Fibroblast of skin of left quadriceps (primary cell): ENCODE data around the gene UPF2.
"Not testable (repeated sequence)": the region's sequence is repeated elsewhere in the genome, so short reads cannot be mapped to it uniquely, and the experiment has no call there.

Experiments
- DNase-seq, 2 experiments: peaks; one replicate each; pipeline ENCODE4 v3.0.0-alpha.2; 2013; ENCODE audit warnings: low read depth in 2 of 2

The UPF2 gene

DNA sequence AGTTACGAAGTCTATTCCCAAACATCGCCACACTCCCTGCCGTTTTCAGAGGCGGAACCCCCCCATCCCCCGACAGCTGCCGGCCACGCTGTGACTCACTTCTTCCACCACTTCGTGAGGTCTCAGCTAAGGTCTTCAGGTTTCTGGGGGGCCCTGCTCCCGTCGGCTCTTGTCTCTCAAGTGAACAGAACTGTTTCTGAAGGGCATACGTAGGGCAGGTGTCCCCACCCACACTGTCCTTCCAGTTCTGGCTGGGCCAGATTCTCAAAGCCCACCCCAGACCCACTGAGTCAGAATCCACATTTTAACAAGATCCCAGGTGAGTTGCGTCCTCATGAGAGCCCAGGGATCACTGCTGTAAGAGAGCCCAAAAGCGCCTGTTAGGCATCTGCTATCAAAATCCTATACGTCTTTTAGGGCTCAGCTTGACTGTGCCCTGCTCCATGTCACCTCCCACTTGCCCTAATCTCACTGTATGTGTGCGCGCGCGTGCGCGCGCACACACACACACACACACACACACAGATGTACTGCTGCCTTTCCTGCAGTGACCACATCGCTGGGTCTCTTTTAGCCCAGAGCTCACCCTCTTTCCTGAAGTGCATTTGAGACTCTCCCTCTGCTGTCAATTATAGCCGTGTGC lies 140.7 kb downstream of the UPF2 start:
- DNase-seq: no peak

DNA sequence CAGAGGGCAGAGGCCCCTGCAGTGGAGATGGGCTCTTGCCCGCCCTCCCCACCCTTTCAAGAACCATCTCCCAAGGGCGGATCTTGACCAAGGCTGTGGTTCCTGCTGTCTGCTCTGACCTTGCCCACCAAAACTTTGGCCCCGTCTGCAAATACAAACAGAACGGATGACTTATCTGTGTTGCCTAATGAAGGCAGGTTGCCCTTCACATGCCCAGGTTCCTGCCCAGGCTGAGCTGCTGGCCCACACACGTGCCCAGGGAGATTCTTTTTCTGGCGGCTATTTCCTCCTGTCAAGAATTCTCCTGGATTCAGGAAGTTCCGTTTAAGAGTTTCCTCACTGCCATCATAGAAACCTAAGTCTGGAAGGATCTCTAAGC lies 141.2 kb downstream of the UPF2 start:
- no peak for DNase-seq

DNA sequence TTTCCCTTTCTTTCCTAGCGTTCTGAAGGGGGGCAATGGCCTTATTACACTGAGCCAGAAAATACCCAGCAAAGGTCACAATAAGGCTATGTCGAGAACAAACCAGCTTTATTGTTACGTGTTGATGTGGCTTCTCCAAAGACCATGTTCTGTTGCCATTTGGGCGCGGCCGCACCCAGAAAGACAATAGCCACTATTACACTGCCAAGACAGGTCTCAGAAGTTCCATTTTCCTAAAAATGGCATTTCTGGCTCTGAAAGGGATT lies 141.6 kb downstream of the UPF2 start:
- DNase-seq: no peak

DNA sequence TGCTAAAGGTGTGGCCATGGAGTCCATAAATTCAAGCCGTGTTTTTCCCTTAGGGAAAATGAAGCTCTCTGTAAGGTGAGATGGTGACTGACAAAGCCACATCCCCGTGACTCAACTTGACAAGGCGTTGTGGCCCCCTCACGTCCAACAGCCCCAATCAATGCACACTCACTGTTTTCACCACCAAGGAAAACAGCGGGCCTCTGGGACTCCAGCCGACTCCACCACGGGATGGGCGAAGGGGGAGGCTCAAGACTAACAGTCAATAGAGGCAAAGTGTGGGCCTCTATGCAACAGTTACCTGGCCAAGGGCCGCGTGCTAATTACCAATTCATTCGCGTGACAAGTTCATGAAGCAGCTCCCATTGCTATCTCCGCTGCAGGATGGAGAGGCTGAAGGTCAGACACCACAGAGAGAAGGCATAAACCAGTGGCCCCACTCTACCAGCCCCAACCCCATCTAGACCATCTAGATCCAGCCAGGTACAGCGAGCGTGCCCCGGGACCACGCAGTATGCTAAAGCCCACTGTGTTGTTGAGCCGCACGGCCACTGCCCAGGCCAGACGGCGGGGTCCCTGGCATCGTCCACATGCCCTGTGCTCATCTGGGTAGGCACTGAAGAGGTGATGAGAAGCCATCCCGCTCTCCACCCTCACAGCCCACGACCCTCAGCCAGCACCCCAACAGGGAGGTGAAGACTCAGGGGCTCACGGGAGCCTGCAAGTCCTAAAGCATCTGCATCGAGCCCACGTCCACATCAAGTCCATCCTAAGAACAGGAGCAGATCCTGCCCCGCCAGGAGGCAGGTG lies 143.3 kb downstream of the UPF2 start:
- no peak for DNase-seq

GRCh38 chr10:11898372-11899066 lies 144.1 kb downstream of the UPF2 start:
- DNase-seq: no peak

- DNase-seq: no peak
Observed at GRCh38 chr10:11898033-11898371, 144.6 kb downstream of the UPF2 start.

DNA sequence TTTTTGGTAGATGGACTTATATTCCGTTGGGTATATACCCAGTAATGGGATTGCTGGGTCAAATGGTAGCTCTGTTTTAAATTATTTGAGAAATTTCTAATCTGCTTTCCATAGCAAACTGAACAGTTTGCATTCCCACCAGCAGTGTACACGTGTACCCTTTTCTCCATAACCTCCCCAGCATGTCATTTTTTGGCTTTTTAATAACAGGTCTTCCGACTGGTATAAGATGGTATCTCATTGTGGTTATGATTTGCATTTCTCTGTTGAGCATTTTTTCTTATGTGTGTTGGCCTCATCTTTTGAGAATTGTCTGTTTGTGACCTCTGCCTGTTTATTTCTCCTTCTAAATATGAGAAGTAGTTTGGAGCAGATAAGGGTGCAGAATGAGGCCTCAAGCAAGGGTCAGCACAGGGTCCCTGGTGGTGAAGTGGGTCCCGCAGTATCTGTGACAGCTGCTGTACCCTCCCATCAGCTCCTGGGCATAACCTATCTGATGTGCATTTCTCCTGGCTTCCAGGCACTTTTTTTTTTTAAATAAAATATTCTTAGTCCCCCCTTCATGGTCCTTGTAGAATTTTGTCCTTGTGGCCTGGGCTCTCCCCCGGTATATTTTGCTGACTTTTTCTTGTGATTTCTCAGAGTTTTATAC lies 145.9 kb downstream of the UPF2 start:
- DNase-seq: no peak

DNA sequence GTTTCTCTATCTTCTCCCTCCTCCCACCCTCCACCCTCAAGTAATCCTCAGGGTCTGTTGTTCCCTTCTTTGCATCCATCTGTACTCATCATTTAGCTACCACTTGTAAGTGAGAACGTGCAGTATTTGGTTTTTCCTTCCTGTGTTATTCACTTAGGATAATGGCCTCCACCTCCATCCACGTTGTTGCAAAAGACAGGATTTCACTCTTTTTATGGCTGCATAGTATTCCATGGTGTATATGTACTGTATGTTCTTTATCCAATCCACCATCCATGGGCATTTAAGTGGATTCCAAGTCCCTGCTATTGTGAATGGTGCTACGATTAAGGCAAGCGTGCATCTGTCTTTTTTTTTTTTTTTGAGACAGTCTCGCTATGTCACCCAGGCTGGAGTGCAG lies 147.0 kb downstream of the UPF2 start:
- no peak for DNase-seq

- no peak for DNase-seq
Observed at GRCh38 chr10:11895108-11895466, 147.5 kb downstream of the UPF2 start.

DNA sequence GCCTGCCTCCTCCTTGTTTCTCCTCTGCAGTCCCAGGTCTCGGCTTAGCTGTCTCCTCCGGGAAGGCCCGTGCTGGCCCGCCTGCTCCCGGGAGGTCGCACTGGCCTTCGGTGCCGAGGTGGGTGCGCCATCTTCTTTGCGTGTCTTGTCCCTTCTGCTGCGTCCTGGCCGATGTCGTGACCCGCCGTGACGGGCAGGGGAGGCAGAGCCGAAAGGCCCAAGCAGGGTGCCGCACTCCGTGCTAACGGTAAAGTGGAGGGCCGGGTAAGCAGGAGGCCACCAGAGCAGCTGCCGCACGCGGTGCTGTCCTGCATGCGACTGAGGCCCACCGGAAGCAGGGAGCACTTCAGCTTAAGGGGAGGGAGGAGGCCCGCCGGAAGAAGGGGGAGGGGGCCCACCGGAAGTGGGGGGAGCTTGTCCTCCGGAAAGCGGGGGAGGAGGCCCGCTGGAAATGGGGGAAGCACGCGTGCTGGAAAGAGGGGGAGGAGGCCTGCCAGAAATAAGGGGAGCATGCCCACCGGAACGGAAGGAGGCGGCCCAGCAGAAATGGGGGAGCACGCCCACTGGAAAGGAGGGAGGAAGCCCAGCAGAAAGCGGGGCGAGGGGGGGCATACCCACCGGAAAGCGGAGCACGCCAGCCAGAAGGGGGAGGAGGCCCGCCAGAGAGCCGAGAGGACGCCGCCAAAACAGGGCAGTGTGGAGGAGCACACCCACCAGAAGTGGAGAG lies 148.1 kb downstream of the UPF2 start:
- no peak for DNase-seq

GRCh38 chr10:11893749-11894278 lies 148.8 kb downstream of the UPF2 start:
- no peak for DNase-seq

DNA sequence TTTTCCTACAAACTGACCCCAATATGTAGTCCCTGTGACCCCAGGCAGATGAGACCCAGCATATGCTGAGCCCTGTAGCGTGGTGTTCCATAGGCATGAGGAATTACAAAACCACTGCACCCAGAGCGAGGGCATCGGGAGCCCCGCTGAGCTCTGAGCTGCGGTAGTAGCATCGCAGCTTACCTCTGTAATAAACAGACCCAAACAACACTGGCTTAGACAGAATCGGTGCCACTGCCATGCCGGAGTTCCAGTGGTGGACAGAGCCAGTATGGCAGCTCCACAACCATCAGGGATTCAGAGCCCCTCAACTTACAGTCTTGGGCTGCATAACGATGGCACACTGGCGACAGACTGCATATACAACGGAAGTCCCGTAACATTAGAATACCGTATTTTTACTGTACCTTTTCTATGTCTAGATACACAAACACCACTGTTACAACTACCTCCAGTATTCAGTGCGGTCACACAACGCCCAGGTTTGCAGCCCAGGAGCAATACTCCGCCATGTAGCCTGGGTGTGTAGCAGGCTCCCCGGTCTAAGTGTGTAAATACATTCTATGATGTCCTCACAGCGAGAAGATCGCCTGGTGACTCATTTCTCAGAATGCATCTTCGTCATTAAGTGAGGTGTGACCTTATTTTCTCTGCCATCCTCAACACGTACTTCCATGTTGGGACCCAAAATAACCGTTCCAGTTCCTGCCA lies 150.7 kb downstream of the UPF2 start:
- DNase-seq: no peak

DNA sequence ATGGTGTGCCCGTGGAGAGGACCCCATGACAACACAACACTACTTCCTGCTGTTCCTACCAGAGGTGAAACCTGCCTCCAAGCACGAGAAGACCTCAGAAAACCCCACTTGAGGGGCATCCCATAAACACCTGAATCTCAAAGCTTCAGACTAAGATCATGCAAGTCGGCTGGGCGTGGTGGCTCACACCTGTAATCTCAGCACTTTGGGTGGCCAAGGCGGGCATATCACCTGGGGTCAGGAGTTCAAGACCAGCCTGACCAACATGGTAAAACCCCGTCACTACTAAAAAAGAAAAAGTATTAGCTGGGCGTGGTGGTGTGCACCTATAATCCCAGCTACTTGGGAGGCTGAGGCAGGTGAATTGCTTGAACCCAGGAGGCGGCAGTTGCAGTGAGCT lies 153.3 kb downstream of the UPF2 start:
- not testable (repeated sequence) for DNase-seq

GRCh38 chr10:11887381-11888227 lies 155.0 kb downstream of the UPF2 start:
- DNase-seq: no peak

- no peak for DNase-seq
Observed at GRCh38 chr10:11886851-11887250, 155.8 kb downstream of the UPF2 start.

- DNase-seq: no peak
Observed at GRCh38 chr10:11886138-11886474, 156.5 kb downstream of the UPF2 start.

DNA sequence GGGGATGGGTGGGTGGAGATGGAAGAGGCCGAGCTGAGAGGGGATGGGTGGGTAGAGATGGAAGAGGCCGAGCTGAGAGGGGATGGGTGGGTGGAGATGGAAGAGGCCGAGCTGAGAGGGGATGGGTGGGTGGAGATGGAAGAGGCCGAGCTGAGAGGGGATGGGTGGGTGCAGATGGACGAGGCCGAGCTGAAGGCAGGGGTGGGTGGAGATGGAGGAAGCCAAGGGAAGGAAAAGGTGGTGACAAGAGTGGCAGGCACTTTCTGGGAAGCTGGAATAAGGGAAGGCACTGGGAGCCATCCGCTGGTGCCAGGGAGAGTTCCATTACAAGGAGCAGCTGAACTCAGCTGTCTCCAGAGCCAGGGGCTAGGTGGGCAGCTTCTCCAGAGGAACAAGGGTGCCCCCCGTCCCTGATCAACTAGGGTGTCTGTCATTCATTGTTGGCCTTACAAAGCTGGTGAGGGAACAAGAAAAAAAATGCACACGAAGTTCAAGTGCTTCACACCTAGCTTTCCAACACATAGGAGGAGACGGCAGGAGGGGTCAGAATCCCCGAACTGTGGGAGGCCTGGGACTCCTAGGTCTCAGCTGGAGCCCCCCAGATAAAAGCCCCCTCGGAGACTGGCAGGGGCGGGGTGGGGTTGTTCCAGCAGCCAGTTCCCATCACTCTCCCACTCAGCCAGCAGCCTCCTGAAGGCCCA lies 157.0 kb downstream of the UPF2 start:
- DNase-seq: no peak

DNA sequence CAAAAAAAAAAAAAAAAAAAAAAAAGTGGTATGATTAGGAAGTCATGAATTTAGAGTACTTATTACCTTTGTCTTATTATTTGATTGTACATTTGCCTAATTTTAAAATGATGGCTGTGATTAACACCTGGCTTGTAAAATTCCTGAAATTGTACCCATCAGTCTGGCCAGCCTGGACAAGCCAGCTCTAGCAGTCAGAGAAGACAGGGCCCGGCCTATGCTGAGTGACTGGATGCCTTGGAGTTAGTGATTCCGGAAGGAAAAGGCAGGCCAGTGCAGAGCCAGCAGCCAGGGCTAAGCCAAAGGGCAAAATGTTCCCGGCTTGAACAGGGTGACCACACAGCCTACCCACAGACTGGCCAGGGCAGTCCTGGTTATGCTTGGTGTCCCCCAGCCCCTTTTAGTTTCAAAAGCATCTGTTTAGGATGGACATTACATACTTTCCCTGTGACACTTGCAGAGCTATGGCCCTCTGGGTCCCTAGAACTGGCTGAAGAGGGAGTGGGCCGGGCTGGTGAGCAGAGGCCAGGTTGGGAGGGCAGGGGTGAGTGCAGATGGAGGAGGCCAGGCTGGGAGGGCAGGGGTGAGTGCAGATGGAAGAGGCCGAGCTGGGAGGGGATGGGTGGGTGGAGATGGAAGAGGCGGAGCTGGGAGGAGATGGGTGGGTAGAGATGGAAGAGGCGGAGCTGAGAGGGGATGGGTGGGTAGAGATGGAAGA lies 157.7 kb downstream of the UPF2 start:
- DNase-seq: no peak
